Naive B cell (primary cell): ENCODE data around the gene MNX1. TPM values are rescaled to one million over a fixed set of nuclear protein-coding genes. Genes with fewer than 3 reads are reported as not detected.

Experiments used
- ATAC-seq, 2 donors: fragments of 150-1000 bp; cut with Tn5 transposase; 2 replicates each; pipeline ENCODE4 v1.10.0; 2021; ENCODE audit warnings: low read depth in 2 of 2, mild to moderate bottlenecking in 2 of 2, moderate library complexity in 2 of 2
- DNase-seq: peaks from one replicate; pipeline ENCODE4 v3.0.0; 2022
- H3K27ac Mint-ChIP-seq, 6 donors: one replicate each; pipeline ENCODE4 v1.8.0; 2020 to 2022; ENCODE audit warnings: mild to moderate bottlenecking in 6 of 6, mixed read lengths in 6 of 6, moderate library complexity in 5 of 6, inconsistent platforms in 2 of 6
- H3K27me3 Mint-ChIP-seq, 3 donors: one replicate each; pipeline ENCODE4 v1.8.0; 2021 to 2022; ENCODE audit warnings: mixed read lengths in 3 of 3, mild to moderate bottlenecking in 1 of 3
- H3K36me3 Mint-ChIP-seq, 2 donors: one replicate each; pipeline ENCODE4 v1.8.0; 2020 to 2022; ENCODE audit warnings: mixed read lengths in 2 of 2, inconsistent platforms in 1 of 2, mild to moderate bottlenecking in 1 of 2
- H3K4me1 Mint-ChIP-seq, 3 donors: one replicate each; pipeline ENCODE4 v1.8.0; 2020 to 2022; ENCODE audit warnings: mixed read lengths in 3 of 3, inconsistent platforms in 1 of 3, mild to moderate bottlenecking in 1 of 3, moderate library complexity in 1 of 3
- H3K4me3 Mint-ChIP-seq, 8 donors: one replicate each; pipeline ENCODE4 v1.8.0; 2020 to 2022; ENCODE audit warnings: mild to moderate bottlenecking in 8 of 8, mixed read lengths in 8 of 8, moderate library complexity in 8 of 8, inconsistent platforms in 2 of 8
- H3K9me3 Mint-ChIP-seq, 7 donors: one replicate each; pipeline ENCODE4 v1.8.0; 2020 to 2022; ENCODE audit warnings: mixed read lengths in 7 of 7, mild to moderate bottlenecking in 5 of 7, inconsistent platforms in 2 of 7, moderate library complexity in 1 of 7
- polyA plus RNA-seq, 6 donors: library from polyadenylated mRNA; unstranded; fragments of 300-500 nt; fragmentation: Illumina TruSeq; gene quantifications; one replicate each; pipeline ENCODE4 v1.2.3, GENCODE V29; 2021; ENCODE audit warnings: low read depth in 6 of 6

Gene MNX1
- polyA plus RNA-seq, 6 donors from 2014 or later = not detected

DNA sequence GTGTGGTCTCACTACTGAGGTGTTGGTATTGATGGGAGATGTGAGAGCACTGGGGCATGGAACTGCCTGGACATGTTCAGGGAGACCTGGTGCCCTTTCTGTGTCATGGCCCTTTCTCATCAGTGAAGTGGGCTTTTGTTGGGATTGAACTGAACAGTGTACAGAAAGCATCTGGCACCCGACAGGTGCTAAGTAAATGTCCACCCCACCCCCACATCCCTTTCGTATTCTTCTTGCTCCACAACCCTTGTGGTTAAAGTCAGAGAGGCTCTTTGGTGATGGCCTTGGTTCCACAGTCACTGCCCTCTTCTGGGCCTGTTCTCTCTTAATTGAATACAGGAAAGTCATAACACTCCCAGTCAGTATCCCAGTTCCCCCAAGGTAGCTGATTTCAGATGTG is 55.5 kb downstream of the MNX1 start:
- Mint-ChIP-seq H3K36me3 (peaks cover 16 to 18% of the 10 kb centered on the region in 2 donors), H3K4me3 (peak overlapping the region in 1 of 8 donors; percentile 27), H3K4me1 (peaks cover 15 to 24% (median 19%) of the 10 kb centered on the region in 3 donors), H3K27me3 (no peaks in the 10 kb centered on the region), H3K27ac (no peak overlapping the region), H3K9me3 (no peaks in the 10 kb centered on the region)
- DNase-seq (no peak), ATAC-seq (no peak)

Other genes with a start within 250 kb of the MNX1 start
- gene LMBR1, start 117.5 kb downstream of the MNX1 start, polyA plus RNA-seq = 10 to 100 TPM; 35.3 to 49.3 (median 40.9) TPM
- gene NOM1, start 61.0 kb downstream of the MNX1 start, polyA plus RNA-seq = 1 to 10 TPM; 1.8 to 8.6 (median 3.3) TPM
- 10 to 100 TPM; 16.2 to 22.0 (median 17.5) TPM for gene UBE3C, start 128.3 kb upstream of the MNX1 start, polyA plus RNA-seq